IMR-90 (cell line): Measurements from ENCODE around the gene GKN1.

Experiments used
- CEBPB ChIP-seq: IDR thresholded peaks from 2 replicates; pipeline ENCODE4 v1.6.1; 2012; ENCODE audit warnings: low read depth, low read length, improper control_type of control experiment
- CHD1 ChIP-seq: IDR thresholded peaks from 2 replicates; pipeline ENCODE4 v1.6.1; 2012; ENCODE audit warnings: low read depth, low read length, improper control_type of control experiment
- FOS ChIP-seq: fragments of 150-350 bp; IDR thresholded peaks from 2 replicates; pipeline ENCODE4 v1.6.1; 2016; ENCODE audit warnings: low read depth, low read length
- MAFK ChIP-seq: IDR thresholded peaks from 2 replicates; pipeline ENCODE4 v1.6.1; 2012; ENCODE audit warnings: low read depth, low read length, improper control_type of control experiment
- MAZ ChIP-seq: IDR thresholded peaks from 2 replicates; pipeline ENCODE4 v1.6.1; 2012; ENCODE audit warnings: low read depth, mild to moderate bottlenecking, low read length, improper control_type of control experiment, moderate library complexity, borderline replicate concordance
- MXI1 ChIP-seq: IDR thresholded peaks from 2 replicates; pipeline ENCODE4 v1.6.1; 2012; ENCODE audit warnings: low read depth, mild to moderate bottlenecking, low read length, moderate library complexity, borderline replicate concordance
- NFE2L2 ChIP-seq: fragments of 150-350 bp; IDR thresholded peaks from 2 replicates; pipeline ENCODE4 v1.6.1; 2016; ENCODE audit warnings: low read depth, mild to moderate bottlenecking, low read length
- POLR2A ChIP-seq: IDR thresholded peaks from 2 replicates; pipeline ENCODE4 v1.6.1; 2012; ENCODE audit warnings: mild to moderate bottlenecking, low read depth, low read length
- RAD21 ChIP-seq: IDR thresholded peaks from 2 replicates; pipeline ENCODE4 v1.6.1; 2012; ENCODE audit warnings: low read length, improper control_type of control experiment
- SMC3 ChIP-seq: fragments of 150-350 bp; IDR thresholded peaks from 2 replicates; pipeline ENCODE4 v1.6.1; 2016; ENCODE audit warnings: low read depth, mild to moderate bottlenecking, antibody characterized with exemption, low read length, moderate library complexity
- TF ChIP-seq, protein P1 (sequence below): conservative IDR thresholded peaks from 2 replicates; pipeline ENCODE4 v1.5.1; 2012; ENCODE audit warnings: mild to moderate bottlenecking, low read depth, low read length, improper control_type of control experiment
- TF ChIP-seq, protein P2 (sequence below): fragments of 150-350 bp; IDR thresholded peaks from 2 replicates; pipeline ENCODE4 v1.6.1; 2017; ENCODE audit warnings: mild to moderate bottlenecking, antibody characterized with exemption, low read length, low read depth
- TF ChIP-seq, protein P3 (sequence below): fragments of 150-350 bp; IDR thresholded peaks from 2 replicates; pipeline ENCODE4 v1.6.1; 2016; ENCODE audit warnings: low read depth, mild to moderate bottlenecking, low read length, moderate library complexity, borderline replicate concordance

DNA sequence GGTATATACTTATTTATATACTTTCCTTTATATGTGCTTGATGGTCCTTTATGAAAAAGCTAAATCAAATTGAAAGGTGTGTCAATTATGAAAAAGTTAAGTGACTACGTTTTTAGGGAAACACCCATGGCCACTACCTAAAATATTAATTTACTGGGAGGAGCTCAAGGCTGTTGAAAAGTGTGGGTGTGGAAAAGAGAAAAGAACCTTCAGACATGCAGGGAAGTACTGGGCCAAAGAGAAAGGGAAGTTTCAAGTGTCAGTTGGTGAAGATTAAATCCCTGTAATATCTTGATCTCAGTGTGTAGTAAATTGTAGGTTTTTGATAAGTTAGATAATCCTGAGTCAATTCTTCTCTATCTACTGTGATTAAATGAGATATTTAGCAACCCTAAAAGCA lies 6.2 kb upstream of the GKN1 start:
- TF ChIP-seq, protein P1, sequence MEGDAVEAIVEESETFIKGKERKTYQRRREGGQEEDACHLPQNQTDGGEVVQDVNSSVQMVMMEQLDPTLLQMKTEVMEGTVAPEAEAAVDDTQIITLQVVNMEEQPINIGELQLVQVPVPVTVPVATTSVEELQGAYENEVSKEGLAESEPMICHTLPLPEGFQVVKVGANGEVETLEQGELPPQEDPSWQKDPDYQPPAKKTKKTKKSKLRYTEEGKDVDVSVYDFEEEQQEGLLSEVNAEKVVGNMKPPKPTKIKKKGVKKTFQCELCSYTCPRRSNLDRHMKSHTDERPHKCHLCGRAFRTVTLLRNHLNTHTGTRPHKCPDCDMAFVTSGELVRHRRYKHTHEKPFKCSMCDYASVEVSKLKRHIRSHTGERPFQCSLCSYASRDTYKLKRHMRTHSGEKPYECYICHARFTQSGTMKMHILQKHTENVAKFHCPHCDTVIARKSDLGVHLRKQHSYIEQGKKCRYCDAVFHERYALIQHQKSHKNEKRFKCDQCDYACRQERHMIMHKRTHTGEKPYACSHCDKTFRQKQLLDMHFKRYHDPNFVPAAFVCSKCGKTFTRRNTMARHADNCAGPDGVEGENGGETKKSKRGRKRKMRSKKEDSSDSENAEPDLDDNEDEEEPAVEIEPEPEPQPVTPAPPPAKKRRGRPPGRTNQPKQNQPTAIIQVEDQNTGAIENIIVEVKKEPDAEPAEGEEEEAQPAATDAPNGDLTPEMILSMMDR, result no peak
- no peak for TF ChIP-seq CHD1
- TF ChIP-seq, protein P2, sequence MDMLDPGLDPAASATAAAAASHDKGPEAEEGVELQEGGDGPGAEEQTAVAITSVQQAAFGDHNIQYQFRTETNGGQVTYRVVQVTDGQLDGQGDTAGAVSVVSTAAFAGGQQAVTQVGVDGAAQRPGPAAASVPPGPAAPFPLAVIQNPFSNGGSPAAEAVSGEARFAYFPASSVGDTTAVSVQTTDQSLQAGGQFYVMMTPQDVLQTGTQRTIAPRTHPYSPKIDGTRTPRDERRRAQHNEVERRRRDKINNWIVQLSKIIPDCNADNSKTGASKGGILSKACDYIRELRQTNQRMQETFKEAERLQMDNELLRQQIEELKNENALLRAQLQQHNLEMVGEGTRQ, result no peak
- no peak for TF ChIP-seq MXI1
- no peak for TF ChIP-seq CEBPB
- no peak for TF ChIP-seq NFE2L2
- TF ChIP-seq POLR2A, result no peak
- TF ChIP-seq, protein P3, sequence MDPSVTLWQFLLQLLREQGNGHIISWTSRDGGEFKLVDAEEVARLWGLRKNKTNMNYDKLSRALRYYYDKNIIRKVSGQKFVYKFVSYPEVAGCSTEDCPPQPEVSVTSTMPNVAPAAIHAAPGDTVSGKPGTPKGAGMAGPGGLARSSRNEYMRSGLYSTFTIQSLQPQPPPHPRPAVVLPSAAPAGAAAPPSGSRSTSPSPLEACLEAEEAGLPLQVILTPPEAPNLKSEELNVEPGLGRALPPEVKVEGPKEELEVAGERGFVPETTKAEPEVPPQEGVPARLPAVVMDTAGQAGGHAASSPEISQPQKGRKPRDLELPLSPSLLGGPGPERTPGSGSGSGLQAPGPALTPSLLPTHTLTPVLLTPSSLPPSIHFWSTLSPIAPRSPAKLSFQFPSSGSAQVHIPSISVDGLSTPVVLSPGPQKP, result no peak
- no peak for TF ChIP-seq FOS
- no peak for TF ChIP-seq MAZ
- no peak for TF ChIP-seq MAFK
- no peak for TF ChIP-seq SMC3
- TF ChIP-seq RAD21, result no peak
